GM12892 (cell line): ENCODE data around the gene DYNC1I1.

Experiments used
- POLR2A ChIP-seq: IDR thresholded peaks from 2 replicates; pipeline ENCODE4 v1.6.1; 2011; ENCODE audit warnings: low read depth, low read length, control low read depth
- POLR2AphosphoS5 ChIP-seq: IDR thresholded peaks from 2 replicates; pipeline ENCODE4 v1.6.1; 2011; ENCODE audit warnings: low read depth, low read length, control low read depth

GRCh38 chr7:95993380-95993779 is 221.0 kb downstream of the DYNC1I1 start:
- no peak for TF ChIP-seq POLR2A
- TF ChIP-seq POLR2AphosphoS5, result no peak
